WTC11 (cell line): Measurements from ENCODE around the gene NDRG2.

ENCODE experiments used
- CBFB ChIP-seq: sonication (generic); formaldehyde crosslinking; IDR thresholded peaks from 2 replicates; pipeline ENCODE4 v1.8.1; 2022; ENCODE audit warnings: mild to moderate bottlenecking, low read depth, missing genetic modification reagents
- CTCF ChIP-seq: fragments of 200-600 bp; IDR thresholded peaks from 2 replicates; pipeline ENCODE4 v1.8.0; 2022; ENCODE audit warnings: antibody characterized with exemption
- NFATC4 ChIP-seq: fragments of 250-450 bp; sonication (Bioruptor Pico); IDR thresholded peaks from 2 replicates; pipeline ENCODE4 v1.9.0; 2021; ENCODE audit warnings: mild to moderate bottlenecking
- NFE2L1 ChIP-seq: sonication (generic); formaldehyde crosslinking; IDR thresholded peaks from 2 replicates; pipeline ENCODE4 v1.8.1; 2023; ENCODE audit warnings: missing genetic modification reagents
- STAT6 ChIP-seq: sonication (generic); formaldehyde crosslinking; conservative IDR thresholded peaks from 2 replicates; pipeline ENCODE4 v1.8.1; 2023; ENCODE audit warnings: mild to moderate bottlenecking, low read depth, missing genetic modification reagents, moderate library complexity
- TEAD1 ChIP-seq: sonication (generic); formaldehyde crosslinking; IDR thresholded peaks from 2 replicates; pipeline ENCODE4 v1.8.0; 2022; ENCODE audit warnings: mild to moderate bottlenecking, missing genetic modification reagents
- ZNF138 ChIP-seq: sonication (generic); formaldehyde crosslinking; conservative IDR thresholded peaks from 2 replicates; pipeline ENCODE4 v1.8.1; 2022; ENCODE audit warnings: mild to moderate bottlenecking, moderate library complexity, missing genetic modification reagents
- ZNF232 ChIP-seq: sonication (generic); formaldehyde crosslinking; IDR thresholded peaks from 2 replicates; pipeline ENCODE4 v1.8.0; 2022; ENCODE audit warnings: mild to moderate bottlenecking, missing genetic modification reagents
- TF ChIP-seq, protein P1 (sequence below): sonication (generic); formaldehyde crosslinking; IDR thresholded peaks from 2 replicates; pipeline ENCODE4 v1.8.0; 2022; ENCODE audit warnings: mild to moderate bottlenecking, missing genetic modification reagents
- TF ChIP-seq, protein P2 (sequence below): sonication (generic); formaldehyde crosslinking; IDR thresholded peaks from 2 replicates; pipeline ENCODE4 v1.8.0; 2022; ENCODE audit warnings: mild to moderate bottlenecking, missing genetic modification reagents
- TF ChIP-seq, protein P3 (sequence below): sonication (generic); formaldehyde crosslinking; IDR thresholded peaks from 2 replicates; pipeline ENCODE4 v1.8.1; 2022; ENCODE audit warnings: mild to moderate bottlenecking, missing genetic modification reagents, moderate library complexity, borderline replicate concordance
- TF ChIP-seq, protein P4 (sequence below): sonication (generic); formaldehyde crosslinking; IDR thresholded peaks from 2 replicates; pipeline ENCODE4 v1.8.1; 2022; ENCODE audit warnings: low read depth, missing genetic modification reagents, borderline replicate concordance
- TF ChIP-seq, protein P5 (sequence below): sonication (generic); formaldehyde crosslinking; conservative IDR thresholded peaks from 2 replicates; pipeline ENCODE4 v1.8.1; 2022; ENCODE audit warnings: mild to moderate bottlenecking, missing genetic modification reagents
- TF ChIP-seq, protein P6 (sequence below): sonication (generic); formaldehyde crosslinking; IDR thresholded peaks from 2 replicates; pipeline ENCODE4 v1.8.0; 2023; ENCODE audit warnings: missing genetic modification reagents

DNA sequence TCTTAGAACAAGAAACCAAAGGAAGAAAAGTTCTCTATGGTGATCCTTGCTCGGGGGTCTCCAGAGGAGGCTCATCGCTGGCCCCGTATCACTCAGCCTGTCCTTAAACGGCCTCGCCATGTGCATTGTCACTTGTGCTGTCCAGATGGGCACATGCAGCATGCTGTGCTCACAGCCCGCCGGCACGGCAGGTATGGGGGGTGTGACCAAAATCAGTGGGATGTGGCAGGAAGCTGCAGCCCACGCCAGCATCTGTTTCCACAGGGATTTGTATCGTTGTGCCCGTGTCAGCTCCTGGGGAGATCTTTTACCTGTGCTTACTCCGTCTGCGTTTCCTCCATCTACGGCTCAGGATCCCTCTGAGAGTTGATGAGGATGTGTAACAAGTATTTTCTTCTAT is 28.3 kb downstream of the NDRG2 start:
- TF ChIP-seq CTCF: no peak
- TF ChIP-seq STAT6 (CRISPR knock-in tag): no peak
- TF ChIP-seq, protein P1, sequence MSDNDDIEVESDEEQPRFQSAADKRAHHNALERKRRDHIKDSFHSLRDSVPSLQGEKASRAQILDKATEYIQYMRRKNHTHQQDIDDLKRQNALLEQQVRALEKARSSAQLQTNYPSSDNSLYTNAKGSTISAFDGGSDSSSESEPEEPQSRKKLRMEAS (CRISPR knock-in tag): no peak
- TF ChIP-seq, protein P2, sequence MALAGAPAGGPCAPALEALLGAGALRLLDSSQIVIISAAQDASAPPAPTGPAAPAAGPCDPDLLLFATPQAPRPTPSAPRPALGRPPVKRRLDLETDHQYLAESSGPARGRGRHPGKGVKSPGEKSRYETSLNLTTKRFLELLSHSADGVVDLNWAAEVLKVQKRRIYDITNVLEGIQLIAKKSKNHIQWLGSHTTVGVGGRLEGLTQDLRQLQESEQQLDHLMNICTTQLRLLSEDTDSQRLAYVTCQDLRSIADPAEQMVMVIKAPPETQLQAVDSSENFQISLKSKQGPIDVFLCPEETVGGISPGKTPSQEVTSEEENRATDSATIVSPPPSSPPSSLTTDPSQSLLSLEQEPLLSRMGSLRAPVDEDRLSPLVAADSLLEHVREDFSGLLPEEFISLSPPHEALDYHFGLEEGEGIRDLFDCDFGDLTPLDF (CRISPR knock-in tag): no peak
- no peak for TF ChIP-seq NFE2L1 (CRISPR knock-in tag)
- TF ChIP-seq ZNF232: no peak
- TF ChIP-seq, protein P3, sequence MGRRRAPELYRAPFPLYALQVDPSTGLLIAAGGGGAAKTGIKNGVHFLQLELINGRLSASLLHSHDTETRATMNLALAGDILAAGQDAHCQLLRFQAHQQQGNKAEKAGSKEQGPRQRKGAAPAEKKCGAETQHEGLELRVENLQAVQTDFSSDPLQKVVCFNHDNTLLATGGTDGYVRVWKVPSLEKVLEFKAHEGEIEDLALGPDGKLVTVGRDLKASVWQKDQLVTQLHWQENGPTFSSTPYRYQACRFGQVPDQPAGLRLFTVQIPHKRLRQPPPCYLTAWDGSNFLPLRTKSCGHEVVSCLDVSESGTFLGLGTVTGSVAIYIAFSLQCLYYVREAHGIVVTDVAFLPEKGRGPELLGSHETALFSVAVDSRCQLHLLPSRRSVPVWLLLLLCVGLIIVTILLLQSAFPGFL (CRISPR knock-in tag): no peak
- TF ChIP-seq ZNF138 (CRISPR knock-in tag): no peak
- no peak for TF ChIP-seq NFATC4 (CRISPR knock-in tag)
- no peak for TF ChIP-seq TEAD1 (CRISPR knock-in tag)
- TF ChIP-seq, protein P4, sequence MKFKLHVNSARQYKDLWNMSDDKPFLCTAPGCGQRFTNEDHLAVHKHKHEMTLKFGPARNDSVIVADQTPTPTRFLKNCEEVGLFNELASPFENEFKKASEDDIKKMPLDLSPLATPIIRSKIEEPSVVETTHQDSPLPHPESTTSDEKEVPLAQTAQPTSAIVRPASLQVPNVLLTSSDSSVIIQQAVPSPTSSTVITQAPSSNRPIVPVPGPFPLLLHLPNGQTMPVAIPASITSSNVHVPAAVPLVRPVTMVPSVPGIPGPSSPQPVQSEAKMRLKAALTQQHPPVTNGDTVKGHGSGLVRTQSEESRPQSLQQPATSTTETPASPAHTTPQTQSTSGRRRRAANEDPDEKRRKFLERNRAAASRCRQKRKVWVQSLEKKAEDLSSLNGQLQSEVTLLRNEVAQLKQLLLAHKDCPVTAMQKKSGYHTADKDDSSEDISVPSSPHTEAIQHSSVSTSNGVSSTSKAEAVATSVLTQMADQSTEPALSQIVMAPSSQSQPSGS (CRISPR knock-in tag): no peak
- TF ChIP-seq CBFB: no peak
- TF ChIP-seq, protein P5, sequence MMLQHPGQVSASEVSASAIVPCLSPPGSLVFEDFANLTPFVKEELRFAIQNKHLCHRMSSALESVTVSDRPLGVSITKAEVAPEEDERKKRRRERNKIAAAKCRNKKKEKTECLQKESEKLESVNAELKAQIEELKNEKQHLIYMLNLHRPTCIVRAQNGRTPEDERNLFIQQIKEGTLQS (CRISPR knock-in tag): no peak
- TF ChIP-seq, protein P6, sequence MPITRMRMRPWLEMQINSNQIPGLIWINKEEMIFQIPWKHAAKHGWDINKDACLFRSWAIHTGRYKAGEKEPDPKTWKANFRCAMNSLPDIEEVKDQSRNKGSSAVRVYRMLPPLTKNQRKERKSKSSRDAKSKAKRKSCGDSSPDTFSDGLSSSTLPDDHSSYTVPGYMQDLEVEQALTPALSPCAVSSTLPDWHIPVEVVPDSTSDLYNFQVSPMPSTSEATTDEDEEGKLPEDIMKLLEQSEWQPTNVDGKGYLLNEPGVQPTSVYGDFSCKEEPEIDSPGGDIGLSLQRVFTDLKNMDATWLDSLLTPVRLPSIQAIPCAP (CRISPR knock-in tag): no peak
